Stromal cell of bone marrow (primary cell): ENCODE data around the gene AMMECR1L.
"Not testable (repeated sequence)": the region's sequence is repeated elsewhere in the genome, so short reads cannot be mapped to it uniquely, and the experiment has no call there.

Experiments used
- DNase-seq: peaks from one replicate; pipeline ENCODE4 v3.0.0-alpha.2; 2012; ENCODE audit warnings: low read depth

Gene AMMECR1L

DNA sequence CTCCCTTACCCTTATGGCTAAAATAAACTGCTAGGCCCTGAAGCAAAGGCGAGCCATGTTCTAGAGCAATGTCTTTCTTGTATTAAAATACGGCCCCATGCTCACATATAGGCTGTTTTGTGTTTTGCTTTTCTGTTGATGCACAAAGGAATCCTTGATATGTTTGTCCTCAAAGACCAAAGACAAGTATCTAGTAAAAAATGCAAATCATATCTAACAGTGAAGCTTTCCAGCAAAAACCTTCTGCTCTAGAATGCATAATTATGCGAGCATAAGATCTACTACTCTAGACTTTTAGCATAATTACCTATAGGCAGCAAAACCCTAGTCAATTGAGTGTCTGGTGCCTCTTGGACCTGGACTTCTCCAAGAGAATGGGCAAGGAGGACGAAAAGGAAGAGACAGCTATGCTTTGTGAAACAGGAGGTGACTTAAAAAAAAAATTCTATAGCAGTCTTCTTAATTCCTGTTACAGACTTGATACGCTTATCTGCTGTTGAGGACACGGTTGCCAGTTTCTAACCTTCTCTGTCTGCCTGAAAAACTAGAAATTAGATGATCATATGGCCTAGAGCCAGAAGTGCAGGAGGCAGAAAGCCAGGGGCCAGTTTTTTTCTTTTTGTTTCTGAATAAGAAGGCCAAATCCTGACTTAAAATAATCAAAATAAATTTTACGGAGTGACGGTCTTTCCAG, 1.5 kb upstream of the AMMECR1L start:
- DNase-seq: no peak

- DNase-seq: not testable (repeated sequence)
Measured at GRCh38 chr2:127886593-127886935, 808 bp upstream of the AMMECR1L start.

DNA sequence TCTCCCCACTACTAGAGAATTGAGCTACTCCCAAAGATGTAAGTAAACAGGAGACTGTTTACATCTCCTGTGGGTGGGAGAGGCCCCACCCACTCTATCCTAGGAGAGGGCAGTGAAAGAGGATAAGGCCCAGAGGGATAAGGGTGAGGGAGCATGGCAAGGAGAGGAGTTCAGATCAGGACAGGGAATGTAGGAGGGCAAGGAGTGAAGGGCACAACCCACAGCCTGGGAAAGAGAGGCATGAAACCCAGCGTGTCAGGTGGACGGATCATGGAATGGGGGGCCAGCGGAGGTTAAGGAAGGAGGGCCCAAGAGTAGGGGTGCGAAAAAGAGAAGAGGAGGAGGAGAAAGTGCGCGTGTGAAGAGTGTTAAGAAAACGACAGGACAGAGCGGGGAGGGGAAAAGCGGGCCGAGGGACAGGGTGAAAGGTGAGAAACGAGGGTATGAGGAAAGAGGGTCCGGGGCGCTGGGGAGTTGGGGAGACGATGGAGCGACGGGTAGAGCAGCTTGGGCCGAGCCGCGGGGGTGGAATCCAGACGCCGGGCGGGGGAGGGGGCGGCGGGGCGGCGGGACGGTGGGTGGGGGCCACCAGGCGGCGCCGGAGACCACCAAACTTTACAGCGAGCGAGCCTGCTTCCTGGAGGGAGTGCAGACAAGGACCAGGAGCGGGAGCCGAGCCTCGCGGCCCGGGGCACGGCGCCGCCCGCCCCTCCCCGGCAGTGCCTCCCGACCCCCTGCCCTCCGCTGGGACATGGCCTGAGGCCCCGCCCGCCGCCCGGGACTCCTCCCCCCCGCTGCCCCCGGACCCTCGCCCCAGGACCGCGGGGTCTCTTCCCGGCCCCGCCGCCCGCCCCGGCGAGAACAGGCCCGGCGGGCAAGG, 655 bp downstream of the AMMECR1L start:
- peak; percentile 6 for DNase-seq

DNA sequence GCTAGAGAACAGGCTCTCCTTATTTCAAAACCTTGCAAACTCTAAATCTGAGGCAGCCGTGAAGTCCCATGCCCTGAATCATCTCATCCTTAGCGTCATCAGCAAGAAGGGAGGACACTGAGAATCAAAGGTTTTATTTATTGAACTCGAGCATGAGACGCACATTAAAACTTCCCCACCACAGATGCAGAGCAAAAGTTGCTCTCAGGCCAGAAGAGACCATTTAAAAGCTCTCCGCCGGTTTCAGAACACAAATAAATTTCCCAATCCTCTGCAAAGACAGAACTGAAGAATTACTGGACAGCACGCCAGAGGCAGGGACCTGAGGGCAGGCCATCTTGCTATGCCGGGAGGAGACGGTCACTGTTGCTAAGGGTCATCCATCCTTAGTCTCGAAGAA, 1.3 kb downstream of the AMMECR1L start:
- peak; percentile 38 for DNase-seq

DNA sequence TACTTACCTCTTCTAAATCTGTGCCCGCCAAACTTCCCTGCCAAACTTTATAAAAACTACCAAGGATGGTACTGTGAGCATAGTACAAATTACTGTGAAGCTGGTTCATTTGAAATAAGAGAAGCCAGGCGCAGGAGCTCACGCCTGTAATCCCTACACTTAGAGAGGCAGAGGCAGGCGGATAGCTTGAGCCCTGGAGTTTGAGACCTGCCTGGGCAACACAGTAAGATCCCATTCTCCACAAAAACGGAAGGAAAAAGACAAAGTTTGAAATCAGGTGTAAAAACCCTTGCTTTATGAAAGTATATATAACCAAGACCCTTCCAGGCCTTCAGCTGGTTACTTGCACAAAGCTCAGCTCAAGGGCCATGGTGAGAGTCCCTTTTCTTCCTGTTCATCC, 5.9 kb downstream of the AMMECR1L start:
- no peak for DNase-seq

DNA sequence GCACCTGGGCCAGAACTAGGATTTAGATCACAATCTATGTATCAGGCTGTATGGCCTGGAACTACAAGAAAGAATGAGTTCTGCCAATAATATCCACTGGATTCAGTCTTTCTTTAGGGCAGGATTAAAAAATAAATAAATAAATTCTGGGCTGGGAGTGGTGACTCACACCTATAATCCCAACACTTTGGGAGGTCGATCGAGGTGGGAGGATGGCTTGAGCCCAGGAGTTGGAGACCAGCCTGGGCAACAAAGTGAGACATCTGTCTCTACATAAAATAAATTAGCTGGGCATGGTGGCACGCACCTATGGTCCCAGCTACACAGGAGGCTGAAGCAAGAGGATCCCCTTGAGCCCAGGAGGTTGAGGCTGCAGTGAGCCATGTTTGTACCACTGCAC, 8.1 kb downstream of the AMMECR1L start:
- DNase-seq: no peak

- DNase-seq: no peak
Measured at GRCh38 chr2:127877136-127877535, 8.6 kb downstream of the AMMECR1L start.

DNA sequence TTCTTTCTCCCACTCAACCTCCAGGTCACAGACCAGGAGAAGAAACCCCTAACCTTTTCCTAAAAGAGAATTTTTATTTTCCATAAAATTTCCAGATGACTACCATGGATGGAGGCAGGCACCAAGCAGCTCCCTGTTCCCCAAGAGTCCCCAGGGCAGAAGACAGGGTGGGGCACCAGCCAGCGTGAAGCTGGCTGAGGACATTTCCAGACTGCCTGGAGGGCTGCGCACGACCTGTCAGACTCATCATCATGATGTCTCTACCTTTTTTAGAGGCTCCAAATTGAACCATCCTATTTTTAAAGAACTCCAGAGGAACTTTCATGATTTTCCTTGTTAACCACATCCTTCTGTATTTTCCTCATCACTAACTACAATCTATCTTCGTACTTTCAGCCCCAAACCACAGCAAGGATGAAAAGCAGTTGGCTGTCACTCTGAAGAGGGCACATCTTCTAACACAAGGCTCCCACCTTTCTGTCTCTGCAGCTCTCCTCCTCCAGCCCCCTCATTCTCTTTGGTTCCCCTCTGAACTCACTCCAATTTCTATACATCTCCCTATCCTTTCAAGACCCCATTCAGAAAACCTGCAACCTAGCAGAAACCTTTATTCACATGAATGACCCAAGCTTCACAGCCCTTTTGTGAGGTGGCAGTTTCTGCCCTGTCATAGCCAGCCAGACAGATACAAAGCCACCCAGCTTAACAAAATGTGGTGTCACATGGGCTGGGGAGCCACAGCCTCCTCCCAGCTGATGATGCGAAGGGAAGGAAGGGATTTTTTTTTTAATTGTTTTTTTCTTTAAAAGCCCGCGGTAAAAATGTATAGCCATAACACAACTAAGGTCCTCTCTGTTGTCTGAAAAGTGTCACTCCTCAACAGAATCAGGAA, 11.1 kb downstream of the AMMECR1L start:
- no peak for DNase-seq

GRCh38 chr2:127873707-127874303, 12.0 kb downstream of the AMMECR1L start:
- no peak for DNase-seq

GRCh38 chr2:127872354-127872753, 13.4 kb downstream of the AMMECR1L start:
- no peak for DNase-seq

- DNase-seq: no peak
Measured at GRCh38 chr2:127865926-127866325, 19.8 kb downstream of the AMMECR1L start.

DNA sequence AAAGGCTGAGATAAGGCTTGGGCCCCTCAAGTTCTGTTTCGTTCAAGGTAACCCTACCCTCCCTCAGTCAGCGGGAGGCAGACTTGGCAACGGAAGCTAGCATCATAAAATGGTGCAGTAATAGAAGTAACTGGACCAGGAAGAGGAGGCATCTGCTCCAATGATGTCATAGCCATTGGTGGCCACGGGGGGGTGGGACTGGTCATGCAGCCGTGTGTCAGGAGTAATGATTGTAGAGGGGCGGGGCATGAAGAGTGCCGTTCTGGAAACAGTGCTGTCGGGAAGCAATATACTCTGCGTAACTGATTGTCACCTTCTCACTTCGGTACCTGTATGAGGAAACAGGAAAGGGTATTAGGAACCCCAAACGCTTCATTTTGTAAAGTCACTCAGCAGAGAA, 20.9 kb downstream of the AMMECR1L start:
- no peak for DNase-seq

- no peak for DNase-seq
Measured at GRCh38 chr2:127862228-127862627, 23.5 kb downstream of the AMMECR1L start.

DNA sequence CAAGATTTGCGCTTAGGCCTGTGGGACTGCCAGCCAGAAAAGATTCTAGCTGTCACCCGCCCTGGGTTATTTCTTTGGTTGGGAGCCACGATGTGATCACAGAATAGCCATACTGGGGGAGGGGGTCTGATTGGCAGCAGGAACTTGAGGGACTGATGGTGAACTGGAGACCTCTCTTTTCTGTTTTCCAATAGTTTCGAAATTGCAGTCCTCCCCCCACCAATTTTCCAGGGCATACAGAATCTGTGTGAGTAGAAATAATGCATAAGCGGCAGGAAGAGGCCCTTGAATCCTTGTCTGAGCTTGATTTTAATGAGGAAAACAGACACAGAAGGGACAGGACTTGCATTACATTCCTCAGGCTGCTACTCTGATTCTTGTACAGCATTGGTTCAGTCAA, 25.6 kb downstream of the AMMECR1L start:
- DNase-seq: no peak

GRCh38 chr2:127859712-127860085, 26.1 kb downstream of the AMMECR1L start:
- DNase-seq: no peak

DNA sequence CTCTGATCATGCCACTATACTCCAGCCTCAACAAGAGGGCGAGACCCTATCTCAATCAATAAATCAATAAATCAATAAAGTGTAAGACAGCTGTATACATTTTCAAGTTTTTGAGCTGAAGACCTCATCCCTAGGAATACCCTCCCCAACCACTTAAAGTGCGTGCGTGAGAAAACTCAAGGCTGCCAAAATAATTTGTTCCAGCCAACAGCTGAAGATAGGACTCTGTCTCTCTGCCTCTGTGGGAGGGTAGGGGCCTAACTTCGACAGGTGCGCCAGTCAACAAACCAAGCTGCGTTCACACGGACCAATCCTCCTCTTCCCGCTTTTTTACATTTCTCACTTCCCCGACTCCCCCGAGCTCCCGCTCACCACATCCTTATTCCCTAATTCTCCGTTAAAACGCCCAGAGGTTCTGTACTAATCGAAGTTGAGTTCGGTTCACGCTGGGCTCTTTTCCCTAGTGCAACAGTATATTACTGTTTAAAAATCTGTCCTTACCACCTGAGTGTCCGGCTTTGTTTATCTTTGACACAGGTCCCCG, 28.4 kb downstream of the AMMECR1L start:
- no peak for DNase-seq

- no peak for DNase-seq
Measured at GRCh38 chr2:127853671-127854070, 32.1 kb downstream of the AMMECR1L start.

DNA sequence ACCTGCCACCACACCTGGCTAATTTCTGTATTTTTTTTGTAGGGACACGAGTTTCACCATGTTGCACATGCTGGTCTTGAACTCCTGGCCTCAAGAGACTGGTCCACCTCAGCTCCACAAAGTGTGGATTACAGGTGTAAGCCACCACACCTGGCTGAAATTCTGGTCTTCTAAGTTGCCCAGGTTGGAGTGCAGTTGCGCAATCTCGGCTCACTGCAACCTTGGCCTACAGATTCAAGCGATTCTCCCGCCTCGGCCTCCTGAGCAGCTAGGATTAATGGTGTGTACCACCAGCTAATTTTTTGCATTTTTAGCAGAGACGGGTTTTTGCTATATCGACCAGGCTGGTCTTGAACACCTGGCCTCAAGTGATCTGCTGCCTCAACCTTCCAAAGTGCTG, 33.4 kb downstream of the AMMECR1L start:
- DNase-seq: no peak

GRCh38 chr2:127847931-127848330, 37.8 kb downstream of the AMMECR1L start:
- no peak for DNase-seq

- no peak for DNase-seq
Measured at GRCh38 chr2:127844973-127845372, 40.8 kb downstream of the AMMECR1L start.

DNA sequence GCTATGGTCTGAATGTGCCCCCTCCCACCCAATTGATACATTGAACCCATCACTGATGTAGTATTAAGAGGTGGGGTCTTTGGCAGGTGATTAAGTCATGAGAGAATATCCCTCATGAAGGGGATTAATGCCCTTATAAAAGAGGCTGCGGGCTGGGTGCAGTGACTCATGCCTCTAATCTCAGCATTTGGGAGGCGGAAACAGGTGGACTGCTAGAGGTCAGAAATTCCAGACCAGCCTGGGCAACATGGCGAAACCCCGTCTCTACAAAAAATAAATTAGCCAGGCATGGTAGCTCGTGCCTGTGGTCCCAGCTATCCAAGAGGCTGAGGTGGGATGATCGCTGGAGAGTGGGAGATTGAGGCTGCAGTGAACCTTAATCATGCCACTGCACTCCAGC, 42.1 kb downstream of the AMMECR1L start:
- no peak for DNase-seq
